K562 (cell line): ENCODE data around the gene ATXN1. TPM values are rescaled to one million over a fixed set of nuclear protein-coding genes. Genes with fewer than 3 reads are reported as not detected.
A peak's percentile ranks its signal among the peaks of the same experiment; 100 is the strongest.

ENCODE experiments used
- FOXJ2 ChIP-seq: fragments of 200-800 bp; sonication (Bioruptor generic); IDR thresholded peaks from 2 replicates; pipeline ENCODE4 v1.6.1; 2016; ENCODE audit warnings: missing genetic modification characterization, missing compliant biosample characterization
- KAT7 ChIP-seq: sonication (generic); formaldehyde crosslinking; IDR thresholded peaks from 2 replicates; pipeline ENCODE4 v1.8.0; 2022; ENCODE audit warnings: missing genetic modification reagents, mild to moderate bottlenecking, borderline replicate concordance
- KDM4B ChIP-seq, 2 experiments: fragments of 450-650 bp in 1 of 2; sonication (generic) in 1 of 2; IDR thresholded peaks; 2 replicates each; pipeline ENCODE4 v1.6.1; 2016 to 2017; ENCODE audit warnings: borderline replicate concordance in 2 of 2, antibody characterized with exemption in 1 of 2, low read depth in 1 of 2, mild to moderate bottlenecking in 1 of 2
- KLF10 ChIP-seq: fragments of 250-450 bp; sonication (Bioruptor Pico); IDR thresholded peaks from 2 replicates; pipeline ENCODE4 v1.6.1; 2021; ENCODE audit warnings: matching md5 sums
- MXI1 ChIP-seq: IDR thresholded peaks from 2 replicates; pipeline ENCODE4 v1.6.1; 2011; ENCODE audit warnings: low read depth, mild to moderate bottlenecking, improper control_type of control experiment, low read length
- NFIC ChIP-seq: fragments of 450-650 bp; IDR thresholded peaks from 2 replicates; pipeline ENCODE4 v1.6.1; 2017; ENCODE audit warnings: mild to moderate bottlenecking, inconsistent platforms
- NR2C2 ChIP-seq, 2 experiments: fragments of 200-800 bp in 1 of 2; sonication (Bioruptor generic) in 1 of 2; sonication (generic) in 1 of 2; formaldehyde crosslinking in 1 of 2; IDR thresholded peaks; 2 replicates each; pipeline versions ENCODE4 v1.6.1 to v1.8.0; 2016 to 2022; ENCODE audit warnings: mild to moderate bottlenecking in 1 of 2, missing compliant biosample characterization in 1 of 2, missing genetic modification characterization in 1 of 2, missing genetic modification reagents in 1 of 2
- PHB ChIP-seq: fragments of 250-450 bp; sonication (Bioruptor Pico); IDR thresholded peaks from 2 replicates; pipeline ENCODE4 v1.5.0; 2021
- PHF8 ChIP-seq: fragments of 200-600 bp; sonication (generic); IDR thresholded peaks from 2 replicates; pipeline ENCODE4 v1.6.1; 2012; ENCODE audit warnings: mixed run types, mild to moderate bottlenecking, inconsistent platforms, low read length, moderate library complexity, borderline replicate concordance
- RAD51 ChIP-seq: fragments of 450-650 bp; IDR thresholded peaks from 2 replicates; pipeline ENCODE4 v1.7.1; 2016; ENCODE audit warnings: low read depth, mild to moderate bottlenecking, borderline replicate concordance
- ZNF561 ChIP-seq: fragments of 450-650 bp; formaldehyde crosslinking; conservative IDR thresholded peaks from 2 replicates; pipeline ENCODE4 v1.4.0; 2020; ENCODE audit warnings: mild to moderate bottlenecking, moderate library complexity
- polyA plus RNA-seq, 8 experiments: library from polyadenylated mRNA; depleted of rRNA in 4 of 8; stranded (reverse) in 5 of 8; unstranded in 3 of 8; fragments of >200 nt; fragmentation: Nextera tagmentation in 2 of 8; fragmentation: Illumina TruSeq in 1 of 8; extraction: Ambion mirVana in 2 of 8; extraction: Trizol in 1 of 8; gene quantifications; 2 replicates each; pipeline versions ENCODE4 v1.2.1 to v1.2.3, GENCODE V29; 2011 to 2014; ENCODE audit warnings: inconsistent platforms in 1 of 8, missing spikeins in 1 of 8
- total RNA-seq, 7 experiments: library from RNA; depleted of rRNA in 6 of 7; stranded (reverse); fragments of >200 nt in 6 of 7; fragmentation: Illumina TruSeq in 2 of 7; extraction: Trizol in 2 of 7; gene quantifications; 2 replicates each; pipeline versions ENCODE4 v1.2.1 to v1.2.3, GENCODE V29; 2011 to 2021; ENCODE audit warnings: low replicate concordance in 1 of 7
- TF ChIP-seq, protein P1 (sequence below): sonication (generic); formaldehyde crosslinking; IDR thresholded peaks from 2 replicates; pipeline ENCODE4 v1.8.0; 2022; ENCODE audit warnings: mild to moderate bottlenecking, missing genetic modification reagents
- TF ChIP-seq, protein P2 (sequence below), 2 experiments: IDR thresholded peaks; 2 replicates each; pipeline ENCODE4 v1.6.1; 2012; ENCODE audit warnings: improper control_type of control experiment in 2 of 2, low read depth in 2 of 2, low read length in 2 of 2, borderline replicate concordance in 1 of 2
- TF ChIP-seq, protein P3 (sequence below): fragments of 250-450 bp; sonication (Bioruptor Pico); IDR thresholded peaks from 2 replicates; pipeline ENCODE4 v1.8.0; 2022; ENCODE audit warnings: moderate library complexity, mild to moderate bottlenecking, inconsistent platforms
- TF ChIP-seq, protein P4 (sequence below), 2 experiments: fragments of 450-650 bp; conservative IDR thresholded peaks; 2 replicates each; pipeline ENCODE4 v1.6.1; 2017; ENCODE audit warnings: mild to moderate bottlenecking in 2 of 2, moderate library complexity in 2 of 2

ATXN1 gene
- total and polyA plus RNA-seq, 9 of the 15 experiments (the other 6 are each of a cell fraction or from before 2014, with no cell fraction given), result under 0.01 to 1.2 (median 0.58) TPM

DNA sequence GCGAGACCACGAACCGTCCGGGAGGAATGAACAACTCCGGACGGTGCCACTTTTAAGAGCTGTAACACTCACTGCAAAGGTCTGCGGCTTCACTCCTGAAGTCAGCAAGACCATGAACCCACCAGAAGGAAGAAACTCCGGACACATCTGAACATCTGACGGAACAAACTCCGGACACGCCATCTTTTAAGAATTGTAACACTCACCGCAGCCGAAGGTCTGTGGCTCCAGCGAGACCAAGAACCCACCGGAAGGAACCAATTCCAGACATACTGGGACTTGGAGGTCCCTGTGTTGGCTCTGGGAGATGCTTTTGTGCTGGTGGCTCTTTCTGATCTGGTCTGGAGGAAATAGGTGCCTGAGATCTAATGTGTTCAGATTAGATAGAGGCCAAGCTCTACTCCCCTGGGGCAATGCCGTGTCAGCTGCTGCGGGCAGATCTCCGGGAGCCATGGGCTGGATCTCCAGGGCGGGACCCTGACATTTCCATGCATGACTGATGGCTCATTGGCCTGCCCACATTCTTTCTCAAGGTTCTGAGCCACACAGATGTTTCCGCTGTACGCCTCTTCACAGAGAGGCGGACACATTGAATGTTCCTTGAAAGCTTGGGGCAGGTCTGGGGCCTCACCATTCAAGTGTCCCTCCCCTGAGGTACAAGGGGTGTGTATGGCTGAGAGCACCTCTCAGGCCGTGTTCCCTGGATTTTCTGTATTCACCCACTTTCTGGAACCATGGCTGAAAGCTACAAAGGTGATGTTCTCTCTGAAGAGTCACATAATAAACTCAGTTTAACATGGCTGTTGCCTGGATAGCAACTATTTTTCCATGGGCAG is 493.6 kb downstream of the ATXN1 start (continued):
- TF ChIP-seq, protein P1, sequence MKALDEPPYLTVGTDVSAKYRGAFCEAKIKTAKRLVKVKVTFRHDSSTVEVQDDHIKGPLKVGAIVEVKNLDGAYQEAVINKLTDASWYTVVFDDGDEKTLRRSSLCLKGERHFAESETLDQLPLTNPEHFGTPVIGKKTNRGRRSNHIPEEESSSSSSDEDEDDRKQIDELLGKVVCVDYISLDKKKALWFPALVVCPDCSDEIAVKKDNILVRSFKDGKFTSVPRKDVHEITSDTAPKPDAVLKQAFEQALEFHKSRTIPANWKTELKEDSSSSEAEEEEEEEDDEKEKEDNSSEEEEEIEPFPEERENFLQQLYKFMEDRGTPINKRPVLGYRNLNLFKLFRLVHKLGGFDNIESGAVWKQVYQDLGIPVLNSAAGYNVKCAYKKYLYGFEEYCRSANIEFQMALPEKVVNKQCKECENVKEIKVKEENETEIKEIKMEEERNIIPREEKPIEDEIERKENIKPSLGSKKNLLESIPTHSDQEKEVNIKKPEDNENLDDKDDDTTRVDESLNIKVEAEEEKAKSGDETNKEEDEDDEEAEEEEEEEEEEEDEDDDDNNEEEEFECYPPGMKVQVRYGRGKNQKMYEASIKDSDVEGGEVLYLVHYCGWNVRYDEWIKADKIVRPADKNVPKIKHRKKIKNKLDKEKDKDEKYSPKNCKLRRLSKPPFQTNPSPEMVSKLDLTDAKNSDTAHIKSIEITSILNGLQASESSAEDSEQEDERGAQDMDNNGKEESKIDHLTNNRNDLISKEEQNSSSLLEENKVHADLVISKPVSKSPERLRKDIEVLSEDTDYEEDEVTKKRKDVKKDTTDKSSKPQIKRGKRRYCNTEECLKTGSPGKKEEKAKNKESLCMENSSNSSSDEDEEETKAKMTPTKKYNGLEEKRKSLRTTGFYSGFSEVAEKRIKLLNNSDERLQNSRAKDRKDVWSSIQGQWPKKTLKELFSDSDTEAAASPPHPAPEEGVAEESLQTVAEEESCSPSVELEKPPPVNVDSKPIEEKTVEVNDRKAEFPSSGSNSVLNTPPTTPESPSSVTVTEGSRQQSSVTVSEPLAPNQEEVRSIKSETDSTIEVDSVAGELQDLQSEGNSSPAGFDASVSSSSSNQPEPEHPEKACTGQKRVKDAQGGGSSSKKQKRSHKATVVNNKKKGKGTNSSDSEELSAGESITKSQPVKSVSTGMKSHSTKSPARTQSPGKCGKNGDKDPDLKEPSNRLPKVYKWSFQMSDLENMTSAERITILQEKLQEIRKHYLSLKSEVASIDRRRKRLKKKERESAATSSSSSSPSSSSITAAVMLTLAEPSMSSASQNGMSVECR (CRISPR knock-in tag), result peak; percentile 73; the same call in 1 of the 2 replicates
- TF ChIP-seq PHB (CRISPR knock-in tag), result 0 out of 2 replicates have a peak, but pooled peaks have one; percentile 25
- TF ChIP-seq MXI1, result peak; percentile 81; the same call in 1 of the 2 replicates
- peak; percentile 58; the same call in 1 of the 2 replicates for TF ChIP-seq NR2C2 (CRISPR knock-in tag; IDR thresholded peaks at IDR 0.05)
- peak; percentile 28; the same call in 1 of the 2 replicates for TF ChIP-seq NR2C2 (tag; IDR thresholded peaks at IDR 0.05)
- TF ChIP-seq RAD51, result 0 out of 2 replicates have a peak, but pooled peaks have one; percentile 41
- TF ChIP-seq KDM4B (IDR thresholded peaks at IDR 0.05; ENCODE audit: borderline replicate concordance in 2 of 2, low read depth in 1 of 2), result peak in 1 of 2 experiments; percentile 76; a peak in 1 of 4 replicates
- TF ChIP-seq, protein P2, sequence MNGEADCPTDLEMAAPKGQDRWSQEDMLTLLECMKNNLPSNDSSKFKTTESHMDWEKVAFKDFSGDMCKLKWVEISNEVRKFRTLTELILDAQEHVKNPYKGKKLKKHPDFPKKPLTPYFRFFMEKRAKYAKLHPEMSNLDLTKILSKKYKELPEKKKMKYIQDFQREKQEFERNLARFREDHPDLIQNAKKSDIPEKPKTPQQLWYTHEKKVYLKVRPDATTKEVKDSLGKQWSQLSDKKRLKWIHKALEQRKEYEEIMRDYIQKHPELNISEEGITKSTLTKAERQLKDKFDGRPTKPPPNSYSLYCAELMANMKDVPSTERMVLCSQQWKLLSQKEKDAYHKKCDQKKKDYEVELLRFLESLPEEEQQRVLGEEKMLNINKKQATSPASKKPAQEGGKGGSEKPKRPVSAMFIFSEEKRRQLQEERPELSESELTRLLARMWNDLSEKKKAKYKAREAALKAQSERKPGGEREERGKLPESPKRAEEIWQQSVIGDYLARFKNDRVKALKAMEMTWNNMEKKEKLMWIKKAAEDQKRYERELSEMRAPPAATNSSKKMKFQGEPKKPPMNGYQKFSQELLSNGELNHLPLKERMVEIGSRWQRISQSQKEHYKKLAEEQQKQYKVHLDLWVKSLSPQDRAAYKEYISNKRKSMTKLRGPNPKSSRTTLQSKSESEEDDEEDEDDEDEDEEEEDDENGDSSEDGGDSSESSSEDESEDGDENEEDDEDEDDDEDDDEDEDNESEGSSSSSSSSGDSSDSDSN (IDR thresholded peaks at IDR 0.05; ENCODE audit: borderline replicate concordance in 1 of 2, low read depth in 2 of 2, low read length in 2 of 2), result peak in 1 of 2 experiments; percentile 54; a peak in 1 of 4 replicates
- 0 out of 2 replicates have a peak, but pooled peaks have one; percentile 17 for TF ChIP-seq KLF10
- TF ChIP-seq FOXJ2, result no peak; the same call in 1 of the 2 replicates
- TF ChIP-seq PHF8, result peak; percentile 27; the same call in 1 of the 2 replicates
- TF ChIP-seq NFIC, result peak; percentile 92
- TF ChIP-seq, protein P3, sequence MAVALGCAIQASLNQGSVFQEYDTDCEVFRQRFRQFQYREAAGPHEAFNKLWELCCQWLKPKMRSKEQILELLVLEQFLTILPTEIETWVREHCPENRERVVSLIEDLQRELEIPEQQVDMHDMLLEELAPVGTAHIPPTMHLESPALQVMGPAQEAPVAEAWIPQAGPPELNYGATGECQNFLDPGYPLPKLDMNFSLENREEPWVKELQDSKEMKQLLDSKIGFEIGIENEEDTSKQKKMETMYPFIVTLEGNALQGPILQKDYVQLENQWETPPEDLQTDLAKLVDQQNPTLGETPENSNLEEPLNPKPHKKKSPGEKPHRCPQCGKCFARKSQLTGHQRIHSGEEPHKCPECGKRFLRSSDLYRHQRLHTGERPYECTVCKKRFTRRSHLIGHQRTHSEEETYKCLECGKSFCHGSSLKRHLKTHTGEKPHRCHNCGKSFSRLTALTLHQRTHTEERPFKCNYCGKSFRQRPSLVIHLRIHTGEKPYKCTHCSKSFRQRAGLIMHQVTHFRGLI (CRISPR knock-in tag), result peak; percentile 43; the same call in 1 of the 2 replicates
- TF ChIP-seq ZNF561 (CRISPR knock-in tag), result no peak
- TF ChIP-seq, protein P4, sequence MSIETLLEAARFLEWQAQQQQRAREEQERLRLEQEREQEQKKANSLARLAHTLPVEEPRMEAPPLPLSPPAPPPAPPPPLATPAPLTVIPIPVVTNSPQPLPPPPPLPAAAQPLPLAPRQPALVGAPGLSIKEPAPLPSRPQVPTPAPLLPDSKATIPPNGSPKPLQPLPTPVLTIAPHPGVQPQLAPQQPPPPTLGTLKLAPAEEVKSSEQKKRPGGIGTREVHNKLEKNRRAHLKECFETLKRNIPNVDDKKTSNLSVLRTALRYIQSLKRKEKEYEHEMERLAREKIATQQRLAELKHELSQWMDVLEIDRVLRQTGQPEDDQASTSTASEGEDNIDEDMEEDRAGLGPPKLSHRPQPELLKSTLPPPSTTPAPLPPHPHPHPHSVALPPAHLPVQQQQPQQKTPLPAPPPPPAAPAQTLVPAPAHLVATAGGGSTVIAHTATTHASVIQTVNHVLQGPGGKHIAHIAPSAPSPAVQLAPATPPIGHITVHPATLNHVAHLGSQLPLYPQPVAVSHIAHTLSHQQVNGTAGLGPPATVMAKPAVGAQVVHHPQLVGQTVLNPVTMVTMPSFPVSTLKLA (conservative IDR thresholded peaks at IDR 0.05), result peak; percentile 42 to 84
- TF ChIP-seq KAT7 (CRISPR knock-in tag), result no peak
